WTC11 (cell line): ENCODE measurements around the gene URB1. TPM values are rescaled to one million over a fixed set of nuclear protein-coding genes. Genes with fewer than 3 reads are reported as not detected.
"Not testable (repeated sequence)": the region's sequence is repeated elsewhere in the genome, so short reads cannot be mapped to it uniquely, and the experiment has no call there.

Experiments
- ATAC-seq: fragments of 200-7000 bp; cut with Tn5 transposase; 2 replicates; pipeline ENCODE4 v1.10.0; 2021; ENCODE audit warnings: mild to moderate bottlenecking, moderate library complexity
- CTCF ChIA-PET: fragments of 300-600 bp; sonication (Branson Sonifier 250); formaldehyde crosslinking; loops from one replicate; lab custom pipeline; 2021; ENCODE audit warnings: antibody characterized with exemption; lab: Charles Lee
- POLR2A ChIA-PET: fragments of 350-600 bp; sonication (Branson Sonifier 250); formaldehyde crosslinking; loops from one replicate; lab custom pipeline; 2021; ENCODE audit warnings: antibody characterized with exemption; lab: Charles Lee
- DNase-seq: peaks from one replicate; pipeline ENCODE4 v3.0.0; 2021; ENCODE audit warnings: low spot score
- H3K27ac Mint-ChIP-seq: 2 replicates; pipeline ENCODE4 v1.8.0; 2021; ENCODE audit warnings: mixed read lengths
- H3K27me3 Mint-ChIP-seq: 2 replicates; pipeline ENCODE4 v1.8.0; 2021; ENCODE audit warnings: low read depth, mild to moderate bottlenecking, moderate library complexity, mixed read lengths
- H3K36me3 Mint-ChIP-seq: 2 replicates; pipeline ENCODE4 v1.8.0; 2021; ENCODE audit warnings: mixed read lengths
- H3K4me1 Mint-ChIP-seq: 2 replicates; pipeline ENCODE4 v1.8.0; 2022; ENCODE audit warnings: mixed read lengths
- H3K4me3 Mint-ChIP-seq: 2 replicates; pipeline ENCODE4 v1.8.0; 2021; ENCODE audit warnings: mild to moderate bottlenecking, moderate library complexity, mixed read lengths
- H3K9me3 Mint-ChIP-seq: 2 replicates; pipeline ENCODE4 v1.8.0; 2021; ENCODE audit warnings: mixed read lengths
- CREM ChIP-seq: sonication (generic); formaldehyde crosslinking; IDR thresholded peaks from 2 replicates; pipeline ENCODE4 v1.8.1; 2022; ENCODE audit warnings: mild to moderate bottlenecking, missing genetic modification reagents, moderate library complexity
- ETV6 ChIP-seq: sonication (generic); formaldehyde crosslinking; IDR thresholded peaks from 2 replicates; pipeline ENCODE4 v1.8.1; 2022; ENCODE audit warnings: mild to moderate bottlenecking, missing genetic modification reagents
- GABPB1 ChIP-seq: sonication (generic); formaldehyde crosslinking; IDR thresholded peaks from 2 replicates; pipeline ENCODE4 v1.8.1; 2023; ENCODE audit warnings: mild to moderate bottlenecking, missing genetic modification reagents
- HMGXB4 ChIP-seq: sonication (generic); formaldehyde crosslinking; IDR thresholded peaks from 2 replicates; pipeline ENCODE4 v1.8.1; 2023; ENCODE audit warnings: mild to moderate bottlenecking, moderate library complexity, missing genetic modification reagents
- JUN ChIP-seq: sonication (generic); formaldehyde crosslinking; IDR thresholded peaks from 2 replicates; pipeline ENCODE4 v1.8.0; 2023; ENCODE audit warnings: mild to moderate bottlenecking, missing genetic modification reagents
- NR1H2 ChIP-seq: sonication (generic); formaldehyde crosslinking; IDR thresholded peaks from 2 replicates; pipeline ENCODE4 v1.9.0; 2021; ENCODE audit warnings: mild to moderate bottlenecking, moderate library complexity, missing genetic modification reagents
- NR2C2 ChIP-seq: sonication (generic); formaldehyde crosslinking; IDR thresholded peaks from 2 replicates; pipeline ENCODE4 v1.8.0; 2022; ENCODE audit warnings: mild to moderate bottlenecking, missing genetic modification reagents
- PRRX2 ChIP-seq: fragments of 250-450 bp; sonication (Bioruptor Pico); IDR thresholded peaks from 2 replicates; pipeline ENCODE4 v1.8.0; 2021; ENCODE audit warnings: mild to moderate bottlenecking
- RORB ChIP-seq: fragments of 250-450 bp; sonication (Bioruptor Pico); IDR thresholded peaks from 2 replicates; pipeline ENCODE4 v1.9.0; 2021; ENCODE audit warnings: mild to moderate bottlenecking
- SP1 ChIP-seq: sonication (generic); formaldehyde crosslinking; conservative IDR thresholded peaks from 2 replicates; pipeline ENCODE4 v1.8.1; 2022; ENCODE audit warnings: missing genetic modification reagents
- TEAD4 ChIP-seq: sonication (generic); formaldehyde crosslinking; IDR thresholded peaks from 2 replicates; pipeline ENCODE4 v1.8.0; 2022; ENCODE audit warnings: mild to moderate bottlenecking, missing genetic modification reagents
- ZBTB43 ChIP-seq: sonication (generic); formaldehyde crosslinking; IDR thresholded peaks from 2 replicates; pipeline ENCODE4 v1.8.1; 2023; ENCODE audit warnings: mild to moderate bottlenecking, missing genetic modification reagents
- ZNF121 ChIP-seq: sonication (generic); formaldehyde crosslinking; IDR thresholded peaks from 2 replicates; pipeline ENCODE4 v1.8.0; 2023; ENCODE audit warnings: missing genetic modification reagents
- ZNF232 ChIP-seq: sonication (generic); formaldehyde crosslinking; IDR thresholded peaks from 2 replicates; pipeline ENCODE4 v1.8.0; 2022; ENCODE audit warnings: mild to moderate bottlenecking, missing genetic modification reagents
- ZNF317 ChIP-seq: sonication (generic); formaldehyde crosslinking; IDR thresholded peaks from 2 replicates; pipeline ENCODE4 v1.8.1; 2023; ENCODE audit warnings: low read depth, mild to moderate bottlenecking, moderate library complexity, missing genetic modification reagents, borderline replicate concordance
- ZNF512 ChIP-seq: sonication (generic); formaldehyde crosslinking; IDR thresholded peaks from 2 replicates; pipeline ENCODE4 v1.8.1; 2022; ENCODE audit warnings: missing genetic modification reagents, borderline replicate concordance
- total RNA-seq: library from RNA; stranded (reverse); gene quantifications from 3 replicates; pipeline ENCODE4 v1.2.3, GENCODE V29; 2021

URB1 gene
- total RNA-seq, 1 experiment from 2014 or later, result 38.7 TPM

GRCh38 chr21:32392299-32392879 lies 423 bp downstream of the URB1 start:
- Mint-ChIP-seq H3K4me1 (peaks cover 38% of the 10 kb centered on the region), H3K27ac (no peak overlapping the region), H3K4me3 (peak overlapping the region; percentile 89), H3K9me3 (peaks cover 28% of the 10 kb centered on the region), H3K27me3 (peaks cover 29% of the 10 kb centered on the region), H3K36me3 (peaks cover 23% of the 10 kb centered on the region)
- POLR2A ChIA-PET, result no interaction called here
- CTCF ChIA-PET, result interaction anchor here (0.6 to 2.6 kb wide), 6 partner anchors 11 to 941 kb away, joined by 3 to 14 read pairs (median 6); no protein-coding TSS in a partner anchor
- TF ChIP-seq ZNF317 (CRISPR knock-in tag) (0 out of 2 replicates have a peak, but pooled peaks have one; percentile 28), JUN (CRISPR knock-in tag) (no peak), HMGXB4 (CRISPR knock-in tag) (peak; percentile 43; the same call in 1 of the 2 replicates)
- DNase-seq (no peak), ATAC-seq (peak; percentile 47)

GRCh38 chr21:32391755-32392154 lies 1.1 kb downstream of the URB1 start:
- H3K4me3 Mint-ChIP-seq, result peak overlapping the region; percentile 89
- peaks cover 26% of the 10 kb centered on the region for H3K9me3 Mint-ChIP-seq
- no peak overlapping the region for H3K27ac Mint-ChIP-seq
- no peak for ATAC-seq
- H3K27me3 Mint-ChIP-seq, result peaks cover 27% of the 10 kb centered on the region
- POLR2A ChIA-PET, result no interaction called here
- DNase-seq, result no peak
- peaks cover 43% of the 10 kb centered on the region for H3K4me1 Mint-ChIP-seq
- TF ChIP-seq ZNF121 (CRISPR knock-in tag) (peak; percentile 50; the same call in 1 of the 2 replicates), NR2C2 (CRISPR knock-in tag) (no peak), ZBTB43 (CRISPR knock-in tag) (no peak), ZNF232 (CRISPR knock-in tag) (no peak)
- H3K36me3 Mint-ChIP-seq, result peaks cover 23% of the 10 kb centered on the region
- CTCF ChIA-PET, result interaction anchor here (1.4 to 2.6 kb wide), 4 partner anchors 12 to 213 kb away, joined by 5 to 14 read pairs (median 8); no protein-coding TSS in a partner anchor

- Mint-ChIP-seq H3K4me1 (peaks cover 44% of the 10 kb centered on the region), H3K27me3 (peaks cover 19% of the 10 kb centered on the region), H3K36me3 (peaks cover 25% of the 10 kb centered on the region), H3K9me3 (peaks cover 19% of the 10 kb centered on the region)
- ATAC-seq, POLR2A ChIA-PET, H3K4me3 Mint-ChIP-seq, H3K27ac Mint-ChIP-seq, DNase-seq, CTCF ChIA-PET: not testable (repeated sequence)
These were observed 2.1 kb downstream of the URB1 start for GRCh38 chr21:32390537-32391224.

GRCh38 chr21:32389337-32390015 lies 3.3 kb downstream of the URB1 start:
- H3K9me3 Mint-ChIP-seq, result peaks cover 11% of the 10 kb centered on the region
- no peak overlapping the region for H3K4me3 Mint-ChIP-seq
- POLR2A ChIA-PET, result no interaction called here
- ATAC-seq (no peak), DNase-seq (no peak)
- H3K36me3 Mint-ChIP-seq, result peaks cover 38% of the 10 kb centered on the region
- CTCF ChIA-PET, result no interaction called here
- TF ChIP-seq PRRX2 (CRISPR knock-in tag), result no peak
- TF ChIP-seq ETV6 (CRISPR knock-in tag), result no peak
- no peak for TF ChIP-seq ZNF512 (CRISPR knock-in tag)
- no peak for TF ChIP-seq CREM (CRISPR knock-in tag)
- TF ChIP-seq RORB (CRISPR knock-in tag), result no peak
- no peak for TF ChIP-seq GABPB1
- TF ChIP-seq TEAD4 (CRISPR knock-in tag), result no peak
- TF ChIP-seq SP1 (CRISPR knock-in tag), result no peak
- TF ChIP-seq NR1H2, result no peak
- peak overlapping the region; percentile 59 for H3K27ac Mint-ChIP-seq
- H3K27me3 Mint-ChIP-seq, result peaks cover 7% of the 10 kb centered on the region
- peaks cover 44% of the 10 kb centered on the region for H3K4me1 Mint-ChIP-seq
